Subcutaneous adipose tissue (tissue), 4 donors: Measurements from ENCODE around the gene SACM1L. TPM values are rescaled to one million over a fixed set of nuclear protein-coding genes. Genes with fewer than 3 reads are reported as not detected.

Experiments
- CTCF ChIP-seq: fragments of 450-650 bp; IDR thresholded peaks from one replicate; pipeline ENCODE4 v1.5.1; 2016; ENCODE audit warnings: low read depth, mild to moderate bottlenecking, control low read depth, antibody characterized with exemption, moderate library complexity
- total RNA-seq, 4 donors: library from RNA; depleted of rRNA; stranded (reverse); fragments of >200 nt; gene quantifications; one replicate each; pipeline ENCODE4 v1.1.0, GENCODE V29; 2016

The SACM1L gene
- total RNA-seq, 4 donors from 2014 or later = 54.9 to 78.8 (median 55.6) TPM

- TF ChIP-seq CTCF = no peak
These were observed 26.7 kb downstream of the SACM1L start for GRCh38 chr3:45715945-45716344.

GRCh38 chr3:45716790-45717336 is 27.7 kb downstream of the SACM1L start:
- TF ChIP-seq CTCF = no peak

GRCh38 chr3:45719655-45720487 is 30.7 kb downstream of the SACM1L start:
- no peak for TF ChIP-seq CTCF

GRCh38 chr3:45724911-45725310 is 35.7 kb downstream of the SACM1L start:
- no peak for TF ChIP-seq CTCF

- no peak for TF ChIP-seq CTCF
These were observed 40.4 kb downstream of the SACM1L start for GRCh38 chr3:45729614-45730013.

- TF ChIP-seq CTCF = no peak
These were observed 41.4 kb downstream of the SACM1L start for GRCh38 chr3:45730409-45731154.

- no peak for TF ChIP-seq CTCF
These were observed 47.5 kb downstream of the SACM1L start for GRCh38 chr3:45736707-45737106.
